Esophagus mucosa (tissue), 1 donor: ENCODE measurements around the gene USP25. TPM values are rescaled to one million over a fixed set of nuclear protein-coding genes. Genes with fewer than 3 reads are reported as not detected.

Source experiments
- ATAC-seq: fragments of 200-7000 bp; cut with Tn5 transposase; one replicate; pipeline ENCODE4 v1.9.1; 2020
- total RNA-seq: library from RNA; stranded (reverse); gene quantifications from one replicate; pipeline ENCODE4 v1.2.4, GENCODE V29; 2023
- donor health status: DM: yes; HTN: yes; CAD: no.

USP25 gene
- total RNA-seq, 1 donor from 2014 or later: 28.4 TPM

DNA sequence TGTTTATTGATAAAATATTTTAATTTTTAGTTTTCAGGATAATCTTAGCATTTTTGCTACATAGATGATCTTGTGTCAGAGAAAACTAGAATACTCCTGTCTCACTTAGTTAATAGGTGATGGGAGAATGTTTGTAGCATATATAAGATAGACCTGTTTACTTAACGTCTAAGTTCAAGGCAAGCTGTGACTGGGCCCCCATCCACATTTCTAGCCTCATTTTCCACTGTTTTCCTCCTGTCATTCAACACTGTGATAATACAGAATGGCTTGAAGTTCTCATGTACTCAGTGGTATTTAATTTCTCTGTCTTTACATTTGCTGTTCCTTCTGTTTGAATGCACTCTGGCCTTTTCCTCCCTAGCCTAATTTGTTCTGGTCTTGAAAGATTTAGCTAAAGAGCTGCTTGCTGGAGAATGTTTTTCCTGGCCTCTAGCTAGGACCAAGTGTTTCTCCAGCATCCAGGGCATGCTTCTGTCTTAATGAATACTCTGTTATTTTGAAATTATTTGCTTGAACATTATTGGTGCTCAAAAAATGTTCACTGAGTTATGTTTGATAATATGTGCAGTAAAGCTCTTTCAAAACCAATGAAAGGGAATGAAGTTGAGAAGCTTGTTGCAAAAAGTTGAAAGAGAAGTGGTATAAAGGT, 37.3 kb downstream of the USP25 start:
- ATAC-seq: no peak

DNA sequence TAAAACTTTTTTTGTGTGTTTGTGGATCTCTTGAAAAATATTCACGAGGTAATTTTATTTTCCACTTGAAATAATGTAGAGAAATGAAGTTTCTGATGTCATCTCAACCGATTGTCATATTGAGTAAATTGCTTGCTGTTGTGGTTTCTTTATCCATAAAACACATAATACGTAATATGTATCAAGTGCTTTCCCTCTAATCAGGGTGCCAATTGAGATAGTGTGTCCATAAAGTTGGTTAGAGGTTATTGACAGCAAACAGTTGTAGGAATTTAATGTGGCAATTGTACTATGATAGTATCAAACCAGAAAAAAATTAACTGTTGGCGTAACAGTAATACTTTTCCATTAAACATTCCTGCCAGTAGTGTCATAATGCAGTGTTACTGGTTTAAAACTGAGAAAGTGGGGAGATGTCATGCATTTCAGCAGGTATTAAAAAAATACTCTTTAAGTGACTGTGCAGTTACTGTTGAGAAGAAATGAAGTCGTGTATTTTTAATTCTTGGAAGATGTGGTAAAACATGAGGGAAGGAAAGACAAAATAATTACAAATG, 38.3 kb downstream of the USP25 start:
- no peak for ATAC-seq

DNA sequence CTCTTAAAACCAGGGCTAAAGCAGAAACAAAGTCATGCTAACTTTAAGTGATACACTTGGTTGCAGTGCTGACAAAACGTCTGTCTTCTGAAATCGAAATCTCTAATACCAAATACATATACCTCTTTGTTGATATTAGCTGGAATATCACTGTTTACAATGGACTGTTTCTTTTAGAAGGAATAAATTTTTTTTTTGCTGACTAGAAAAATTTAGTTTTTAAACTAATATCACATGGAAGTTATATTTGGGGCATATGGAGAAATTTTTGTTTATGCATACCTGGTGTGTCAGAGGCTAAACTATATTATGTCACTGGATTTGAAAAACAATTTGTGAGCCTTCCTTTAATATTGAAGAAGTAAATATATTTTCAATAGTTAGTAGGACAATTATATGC, 39.1 kb downstream of the USP25 start:
- no peak for ATAC-seq

- ATAC-seq: no peak
Measured at GRCh38 chr21:15771311-15771710, 41.5 kb downstream of the USP25 start.

DNA sequence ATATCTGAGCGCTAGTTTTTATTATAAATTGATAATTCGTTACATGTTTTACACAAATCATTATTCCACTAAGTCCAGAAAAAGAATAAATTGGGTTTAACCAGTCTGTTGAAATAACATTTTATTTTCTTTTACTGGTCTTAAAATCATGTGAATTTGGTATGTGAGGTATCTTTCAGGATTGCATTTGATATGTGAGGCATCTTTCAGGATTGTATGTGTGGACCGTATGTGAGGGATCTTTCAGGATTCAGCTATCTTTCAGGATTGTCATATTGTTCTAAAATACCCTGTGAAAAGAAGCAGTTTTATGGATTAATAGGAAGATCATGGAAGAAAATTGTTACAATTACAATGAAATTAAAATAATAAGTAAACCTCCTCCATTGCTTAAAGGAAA, 42.9 kb downstream of the USP25 start:
- ATAC-seq: no peak

DNA sequence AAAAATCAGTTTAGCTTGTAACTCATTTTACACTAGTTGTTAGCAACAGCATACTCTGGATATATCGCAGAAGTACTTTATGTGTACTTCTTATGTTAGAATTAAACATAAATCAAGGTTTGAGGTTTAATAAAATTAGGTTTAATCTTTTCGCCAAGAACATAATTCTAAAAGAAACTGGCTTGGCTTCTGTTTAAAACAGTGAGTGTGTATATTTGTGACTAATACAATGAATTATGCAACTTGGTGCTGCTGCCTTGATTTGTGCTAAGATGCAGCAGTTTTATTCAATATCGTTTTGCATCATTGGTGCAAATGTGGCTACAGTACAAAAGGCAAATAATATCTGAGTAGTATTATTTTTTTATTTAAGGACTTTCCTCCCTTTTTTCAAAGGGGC, 44.8 kb downstream of the USP25 start:
- ATAC-seq: peak; percentile 43

DNA sequence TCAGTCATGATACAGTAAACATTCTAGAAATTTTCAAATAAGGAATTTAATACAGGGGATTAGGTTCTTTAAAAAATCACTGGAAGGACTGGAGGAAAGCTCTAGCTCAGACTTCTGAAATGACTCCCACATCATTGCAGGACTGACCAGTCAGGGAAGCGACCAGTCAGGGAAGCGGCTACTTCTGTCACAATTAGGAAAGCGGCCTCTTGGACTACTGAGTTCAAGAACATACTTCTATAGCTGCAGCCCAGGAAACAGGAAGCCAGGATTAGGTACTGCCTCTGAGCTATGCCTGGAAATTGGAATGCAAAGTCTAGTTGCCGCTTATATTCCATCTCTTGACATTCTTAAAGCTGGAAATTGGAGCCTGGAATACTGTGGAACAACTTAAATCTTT, 45.5 kb downstream of the USP25 start:
- ATAC-seq: no peak

- ATAC-seq: no peak
Measured at GRCh38 chr21:15775981-15776380, 46.2 kb downstream of the USP25 start.

GRCh38 chr21:15776818-15777217, 47.0 kb downstream of the USP25 start:
- no peak for ATAC-seq

DNA sequence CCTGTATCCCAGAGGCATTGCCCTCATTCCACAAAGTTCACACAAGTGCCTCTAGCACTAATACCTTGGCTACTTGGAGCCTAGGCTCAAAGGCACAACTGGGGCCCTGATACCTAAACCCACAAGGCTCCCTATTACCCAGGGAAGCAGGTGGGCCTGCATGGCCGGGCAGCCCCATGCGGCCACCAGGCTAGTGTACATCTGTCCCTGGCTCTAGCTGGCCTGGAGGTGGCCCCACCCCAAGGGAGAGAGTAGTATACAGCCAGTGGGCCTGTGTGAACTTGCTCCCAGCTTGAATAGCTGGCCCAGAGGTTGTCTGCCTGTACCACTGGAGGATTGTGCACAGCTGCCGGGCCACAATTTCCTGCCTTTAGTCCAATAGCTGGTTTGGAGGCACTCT, 52.2 kb downstream of the USP25 start:
- ATAC-seq: peak; percentile 52

- ATAC-seq: no peak
Measured at GRCh38 chr21:15788847-15789523, 59.2 kb downstream of the USP25 start.

DNA sequence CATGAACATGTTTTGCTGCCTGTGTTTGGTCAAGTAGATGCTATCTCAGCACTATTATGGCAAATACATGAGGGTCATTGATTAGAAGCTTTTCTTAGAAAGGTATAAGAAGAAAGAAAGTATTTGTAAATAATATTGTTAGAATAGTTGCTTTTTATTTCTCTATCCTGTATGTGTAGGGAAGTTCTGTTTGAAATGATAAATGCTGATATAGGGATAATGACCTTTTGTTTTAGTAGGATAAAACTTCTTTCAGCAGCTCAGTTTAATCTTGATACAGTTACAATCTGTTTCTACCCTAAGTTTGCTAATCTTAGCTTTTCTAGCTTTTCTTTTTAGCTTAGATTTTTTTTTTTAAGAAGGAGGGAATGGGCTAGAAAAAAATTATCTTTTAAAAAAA, 63.3 kb downstream of the USP25 start:
- ATAC-seq: no peak

DNA sequence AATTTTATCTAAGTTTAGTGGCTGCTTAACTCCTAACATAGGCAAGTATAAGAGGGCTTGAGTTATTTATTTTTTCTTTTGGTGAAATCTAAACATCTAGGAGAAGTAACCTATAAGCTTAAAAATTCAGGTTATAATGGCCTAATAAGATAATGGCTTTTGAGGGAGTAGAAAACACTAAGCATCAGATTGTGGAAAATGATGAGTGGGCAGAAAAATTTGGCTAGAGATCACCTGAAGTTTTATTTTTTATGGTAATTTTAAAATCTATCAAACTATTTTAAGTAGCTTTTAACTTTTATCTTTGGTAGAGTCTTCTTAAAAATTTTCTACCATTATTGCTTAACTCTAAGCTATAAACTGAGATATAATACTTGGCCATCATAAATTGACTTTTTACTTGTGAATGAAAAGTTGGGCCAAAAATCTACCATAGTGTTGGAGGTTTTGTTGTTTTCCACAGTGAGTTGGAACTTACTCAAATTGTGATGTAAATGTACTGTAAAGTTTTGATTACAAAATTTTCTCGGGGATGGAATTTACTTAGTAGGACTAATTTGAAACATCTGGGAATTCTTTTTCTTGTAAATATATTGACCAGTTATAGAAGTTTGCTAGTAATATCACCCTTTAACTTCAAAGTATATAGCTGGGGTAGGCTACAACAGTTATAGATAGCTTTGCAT, 63.9 kb downstream of the USP25 start:
- no peak for ATAC-seq

DNA sequence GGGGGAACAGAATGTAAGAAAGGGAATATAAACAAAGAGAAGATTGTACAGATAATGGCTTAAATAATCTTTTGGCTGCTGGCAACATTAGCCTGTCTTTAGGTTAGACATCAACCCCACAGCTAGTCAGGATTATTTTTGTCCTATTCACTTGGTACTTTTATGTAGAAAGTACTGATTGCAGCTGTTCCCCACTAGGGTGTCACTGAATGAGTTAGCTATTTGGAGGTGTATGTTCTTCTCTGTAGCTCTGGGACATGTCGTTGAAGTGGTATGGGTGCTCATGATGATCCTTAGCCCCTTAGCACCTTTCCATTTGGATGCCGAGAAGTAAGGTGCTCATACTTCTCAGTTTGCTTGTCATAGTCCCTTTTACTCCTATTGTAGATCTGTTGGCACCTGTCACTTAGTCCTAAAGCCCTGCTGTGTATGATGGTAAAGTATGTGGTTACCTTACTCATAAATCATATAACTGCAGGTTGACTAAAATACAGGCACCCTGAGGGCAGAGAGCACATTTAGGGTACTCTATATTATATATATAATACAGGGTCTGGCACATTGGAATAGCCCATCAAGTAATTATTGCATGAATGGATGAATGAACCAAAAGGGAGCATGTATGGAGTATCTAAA, 64.6 kb downstream of the USP25 start:
- ATAC-seq: no peak

- no peak for ATAC-seq
Measured at GRCh38 chr21:15795533-15795932, 65.8 kb downstream of the USP25 start.

- no peak for ATAC-seq
Measured at GRCh38 chr21:15797577-15798363, 68.0 kb downstream of the USP25 start.

- ATAC-seq: no peak
Measured at GRCh38 chr21:15801352-15801863, 71.6 kb downstream of the USP25 start.

GRCh38 chr21:15804247-15805005, 74.6 kb downstream of the USP25 start:
- no peak for ATAC-seq

GRCh38 chr21:15809065-15809464, 79.3 kb downstream of the USP25 start:
- no peak for ATAC-seq

GRCh38 chr21:15809818-15810217, 80.0 kb downstream of the USP25 start:
- ATAC-seq: no peak

DNA sequence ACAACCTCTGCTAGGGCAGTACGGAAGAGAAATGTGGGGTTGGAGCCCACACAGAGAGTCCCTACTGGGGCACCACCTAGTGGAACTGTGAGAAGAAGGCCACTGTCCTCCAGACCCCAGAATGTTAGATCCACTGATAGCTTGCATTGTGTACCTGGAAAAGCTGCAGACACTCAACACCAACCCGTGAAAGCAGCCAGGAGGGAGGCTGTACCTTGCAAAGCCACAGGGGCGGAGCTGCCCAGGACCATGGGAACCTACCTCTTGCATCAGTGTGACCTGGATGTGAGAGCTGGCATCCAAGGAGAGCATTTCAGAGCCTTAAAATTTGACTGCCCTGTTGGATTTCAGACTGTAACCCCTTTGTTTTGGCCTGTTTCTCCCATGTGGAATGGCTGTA, 85.5 kb downstream of the USP25 start:
- no peak for ATAC-seq
